Nephron (organoid): ENCODE data around the gene BAD.
"Not testable (repeated sequence)": the region's sequence is repeated elsewhere in the genome, so short reads cannot be mapped to it uniquely, and the experiment has no call there.

Experiments used
- H3K27ac Mint-ChIP-seq, 3 experiments: 2 replicates each; pipeline ENCODE4 v1.8.0; 2020; ENCODE audit warnings: mixed read lengths in 3 of 3, mild to moderate bottlenecking in 2 of 3, moderate library complexity in 1 of 3
- H3K27me3 Mint-ChIP-seq: 2 replicates; pipeline ENCODE4 v1.8.0; 2021; ENCODE audit warnings: low read depth, mild to moderate bottlenecking, moderate library complexity, mixed read lengths
- H3K36me3 Mint-ChIP-seq: 2 replicates; pipeline ENCODE4 v1.8.0; 2020; ENCODE audit warnings: low read depth, mixed read lengths
- H3K4me1 Mint-ChIP-seq: 2 replicates; pipeline ENCODE4 v1.8.0; 2020; ENCODE audit warnings: mixed read lengths
- H3K4me3 Mint-ChIP-seq, 3 experiments: 2 replicates each; pipeline ENCODE4 v1.8.0; 2020; ENCODE audit warnings: mild to moderate bottlenecking in 3 of 3, mixed read lengths in 3 of 3, moderate library complexity in 2 of 3
- H3K9me3 Mint-ChIP-seq: 2 replicates; pipeline ENCODE4 v1.8.0; 2020; ENCODE audit warnings: mixed read lengths
- CTCF ChIP-seq, 3 experiments: fragments of 200-600 bp; sonication (generic); IDR thresholded peaks; one replicate each; pipeline ENCODE4 v1.5.0; 2021; ENCODE audit warnings: antibody characterized with exemption in 3 of 3; ENCODE audit not compliant: unreplicated experiment in 3 of 3

The BAD gene

GRCh38 chr11:64313491-64314145, 29.2 kb upstream of the BAD start:
- peaks cover 16% of the 10 kb centered on the region for H3K36me3 Mint-ChIP-seq
- H3K4me3 Mint-ChIP-seq: peak overlapping the region; percentile 23 to 76 (median 72)
- H3K27ac Mint-ChIP-seq: peak overlapping the region in 2 of 3 experiments; percentile 6 to 94
- H3K27me3 Mint-ChIP-seq: no peaks in the 10 kb centered on the region
- H3K4me1 Mint-ChIP-seq: peaks cover 14% of the 10 kb centered on the region
- H3K9me3 Mint-ChIP-seq: no peaks in the 10 kb centered on the region
- TF ChIP-seq CTCF (IDR thresholded peaks at IDR 0.05; ENCODE audit: unreplicated experiment in 3 of 3): no peak

- H3K9me3 Mint-ChIP-seq: no peaks in the 10 kb centered on the region
- H3K27me3 Mint-ChIP-seq: no peaks in the 10 kb centered on the region
- no peak for TF ChIP-seq CTCF (IDR thresholded peaks at IDR 0.05; ENCODE audit: unreplicated experiment in 3 of 3)
Measured at GRCh38 chr11:64312947-64313346, 28.5 kb upstream of the BAD start.

GRCh38 chr11:64307795-64308194, 23.3 kb upstream of the BAD start:
- Mint-ChIP-seq H3K27me3 (peaks cover 18% of the 10 kb centered on the region), H3K27ac (peak overlapping the region; percentile 31 to 63 (median 48)), H3K4me1 (peaks cover 25% of the 10 kb centered on the region), H3K4me3 (peak overlapping the region; percentile 55 to 79 (median 71))
- not testable (repeated sequence) for H3K36me3 Mint-ChIP-seq, H3K9me3 Mint-ChIP-seq

More at GRCh38 chr11:64312947-64313346, 28.5 kb upstream of the BAD start:
- H3K36me3 Mint-ChIP-seq: peaks cover 16% of the 10 kb centered on the region
- H3K27ac Mint-ChIP-seq: peak overlapping the region in 2 of 3 experiments; percentile 6 to 94
- peaks cover 14% of the 10 kb centered on the region for H3K4me1 Mint-ChIP-seq
- peak overlapping the region; percentile 52 to 76 (median 72) for H3K4me3 Mint-ChIP-seq

GRCh38 chr11:64306876-64307622, 22.6 kb upstream of the BAD start:
- Mint-ChIP-seq H3K9me3 (no peaks in the 10 kb centered on the region), H3K27ac (peak overlapping the region; percentile 48 to 94 (median 63)), H3K4me1 (peaks cover 21% of the 10 kb centered on the region), H3K27me3 (peaks cover 23% of the 10 kb centered on the region), H3K36me3 (peaks cover 3% of the 10 kb centered on the region), H3K4me3 (peak overlapping the region; percentile 93 to 97 (median 95))
- TF ChIP-seq CTCF (IDR thresholded peaks at IDR 0.05; ENCODE audit: unreplicated experiment in 3 of 3): no peak

- H3K36me3 Mint-ChIP-seq: peaks cover 3% of the 10 kb centered on the region
- H3K9me3 Mint-ChIP-seq: no peaks in the 10 kb centered on the region
- peaks cover 21% of the 10 kb centered on the region for H3K4me1 Mint-ChIP-seq
- H3K27me3 Mint-ChIP-seq: peaks cover 28% of the 10 kb centered on the region
- peak overlapping the region; percentile 76 to 94 (median 81) for H3K27ac Mint-ChIP-seq
- no peak for TF ChIP-seq CTCF (IDR thresholded peaks at IDR 0.05; ENCODE audit: unreplicated experiment in 3 of 3)
- H3K4me3 Mint-ChIP-seq: peak overlapping the region; percentile 93 to 97 (median 95)
Measured at GRCh38 chr11:64306563-64306875, 22.1 kb upstream of the BAD start.

- H3K27me3 Mint-ChIP-seq: peaks cover 34% of the 10 kb centered on the region
Measured at GRCh38 chr11:64305691-64306562, 21.5 kb upstream of the BAD start.

More at GRCh38 chr11:64305691-64306562, 21.5 kb upstream of the BAD start:
- TF ChIP-seq CTCF (IDR thresholded peaks at IDR 0.05; ENCODE audit: unreplicated experiment in 3 of 3): peak in 1 of 3 experiments; percentile 44
- peaks cover 21% of the 10 kb centered on the region for H3K4me1 Mint-ChIP-seq
- peak overlapping the region; percentile 93 to 97 (median 95) for H3K4me3 Mint-ChIP-seq
- peak overlapping the region; percentile 76 to 94 (median 81) for H3K27ac Mint-ChIP-seq
- peaks cover 2% of the 10 kb centered on the region for H3K36me3 Mint-ChIP-seq
- no peaks in the 10 kb centered on the region for H3K9me3 Mint-ChIP-seq
